Measurements from ENCODE around the gene DEFB129.
"Not testable (repeated sequence)": the region's sequence is repeated elsewhere in the genome, so short reads cannot be mapped to it uniquely, and the experiment has no call there.

DEFB129 gene

DNA sequence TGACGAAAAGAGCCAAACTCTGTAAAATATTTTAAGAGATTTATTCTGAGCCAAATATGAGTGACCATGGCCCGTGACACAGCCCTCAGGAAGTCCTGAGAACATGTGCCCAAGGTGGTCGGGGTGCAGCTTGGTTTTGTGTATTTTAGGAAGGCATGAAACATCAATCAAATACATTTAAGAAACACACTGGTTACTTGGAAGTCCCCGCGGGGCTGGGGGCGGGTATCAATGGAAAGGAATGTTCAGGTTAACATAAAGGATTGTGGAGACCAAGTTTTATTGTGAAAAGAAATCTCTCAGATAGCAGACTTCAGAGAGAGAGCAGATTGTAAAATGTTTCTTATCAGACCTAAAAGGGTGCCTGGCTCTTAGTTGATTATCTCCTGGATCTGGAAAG lies 26.4 kb downstream of the DEFB129 start:
- not testable (repeated sequence) for DNase-seq (ENCODE audit: low read depth)

GRCh38 chr20:257419-257818 lies 30.4 kb downstream of the DEFB129 start, which contains the start of gene DEFB132:
Gene DEFB132, plus strand, starts transcription at chr20:257724. Its CDS starts 55 bp downstream, at chr20:257779.
- DNase-seq (ENCODE audit: low read depth), result no peak

- DNase-seq (ENCODE audit: low read depth), result no peak
Measured at GRCh38 chr20:258269-258858, 31.3 kb downstream of the DEFB129 start.

- no peak for DNase-seq (ENCODE audit: low read depth)
Measured at GRCh38 chr20:258963-259362, 31.9 kb downstream of the DEFB129 start.

DNA sequence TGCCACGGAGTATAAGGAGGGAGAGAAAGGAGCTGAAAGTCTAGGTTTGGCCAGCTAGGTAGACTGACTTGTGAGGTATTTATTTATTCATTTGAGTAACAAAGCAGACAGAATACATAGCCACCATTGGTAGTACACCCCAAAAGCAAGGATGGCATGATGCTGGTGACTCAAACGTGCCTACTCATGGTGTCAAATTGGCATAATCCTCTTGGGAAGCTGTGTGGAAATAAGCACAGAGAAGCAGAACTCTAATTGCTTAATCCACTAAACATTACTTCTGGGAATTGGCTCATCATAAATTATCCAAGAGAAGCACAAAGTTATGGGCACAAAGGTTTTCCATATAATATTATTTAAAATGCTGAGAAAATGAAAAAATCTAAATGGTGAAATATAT lies 32.9 kb downstream of the DEFB129 start:
- no peak for DNase-seq (ENCODE audit: low read depth)

GRCh38 chr20:263701-264100 lies 36.6 kb downstream of the DEFB129 start:
- DNase-seq (ENCODE audit: low read depth), result no peak

GRCh38 chr20:266596-267562 lies 39.8 kb downstream of the DEFB129 start:
- peak; percentile 61 for DNase-seq (ENCODE audit: low read depth)

- DNase-seq (ENCODE audit: low read depth), result no peak
Measured at GRCh38 chr20:270517-270916, 43.5 kb downstream of the DEFB129 start.

GRCh38 chr20:271069-271468 lies 44.0 kb downstream of the DEFB129 start:
- no peak for DNase-seq (ENCODE audit: low read depth)

- no peak for DNase-seq (ENCODE audit: low read depth)
Measured at GRCh38 chr20:271528-271927, 44.5 kb downstream of the DEFB129 start.

DNA sequence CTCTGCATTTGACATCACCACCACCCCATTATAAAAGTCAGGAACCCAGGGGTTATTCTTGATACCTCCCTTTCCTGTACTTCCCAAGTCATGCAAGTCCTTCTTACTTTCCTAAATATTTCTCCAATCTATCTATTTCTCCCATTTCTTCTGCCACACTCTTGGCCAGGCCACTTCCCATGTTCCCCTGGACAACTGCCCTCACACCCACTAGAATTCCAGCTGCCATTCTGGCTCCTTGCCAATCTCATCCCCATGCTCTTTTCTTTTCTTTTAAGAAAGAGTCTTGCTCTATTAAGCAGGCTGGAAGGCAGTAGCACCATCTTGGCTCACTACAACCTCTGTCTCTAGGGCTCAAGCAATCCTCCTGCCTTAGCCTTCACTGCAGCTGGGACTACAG lies 45.7 kb downstream of the DEFB129 start:
- DNase-seq (ENCODE audit: low read depth), result no peak

DNA sequence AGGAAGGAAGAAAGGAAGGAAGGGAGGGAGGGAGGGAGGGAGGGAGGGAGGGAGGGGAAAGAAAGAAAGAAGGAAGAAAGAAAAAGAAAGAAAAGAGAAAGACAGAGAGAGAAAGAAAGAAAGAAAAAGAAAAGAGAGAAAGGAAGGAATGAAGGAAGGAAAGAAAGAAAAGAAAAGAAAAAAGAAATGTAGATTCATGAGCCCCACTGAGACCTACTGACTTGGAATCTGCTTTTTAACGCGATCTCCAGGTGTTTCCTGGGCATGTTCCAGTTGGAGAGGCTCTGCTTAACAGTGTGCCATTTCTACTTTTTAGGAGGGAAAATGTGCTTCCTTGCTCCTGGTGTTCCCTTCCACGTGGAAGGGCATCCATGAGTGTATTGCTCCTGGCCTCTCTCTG lies 46.8 kb downstream of the DEFB129 start:
- no peak for DNase-seq (ENCODE audit: low read depth)

GRCh38 chr20:275791-276190 lies 48.7 kb downstream of the DEFB129 start:
- no peak for DNase-seq (ENCODE audit: low read depth)

DNA sequence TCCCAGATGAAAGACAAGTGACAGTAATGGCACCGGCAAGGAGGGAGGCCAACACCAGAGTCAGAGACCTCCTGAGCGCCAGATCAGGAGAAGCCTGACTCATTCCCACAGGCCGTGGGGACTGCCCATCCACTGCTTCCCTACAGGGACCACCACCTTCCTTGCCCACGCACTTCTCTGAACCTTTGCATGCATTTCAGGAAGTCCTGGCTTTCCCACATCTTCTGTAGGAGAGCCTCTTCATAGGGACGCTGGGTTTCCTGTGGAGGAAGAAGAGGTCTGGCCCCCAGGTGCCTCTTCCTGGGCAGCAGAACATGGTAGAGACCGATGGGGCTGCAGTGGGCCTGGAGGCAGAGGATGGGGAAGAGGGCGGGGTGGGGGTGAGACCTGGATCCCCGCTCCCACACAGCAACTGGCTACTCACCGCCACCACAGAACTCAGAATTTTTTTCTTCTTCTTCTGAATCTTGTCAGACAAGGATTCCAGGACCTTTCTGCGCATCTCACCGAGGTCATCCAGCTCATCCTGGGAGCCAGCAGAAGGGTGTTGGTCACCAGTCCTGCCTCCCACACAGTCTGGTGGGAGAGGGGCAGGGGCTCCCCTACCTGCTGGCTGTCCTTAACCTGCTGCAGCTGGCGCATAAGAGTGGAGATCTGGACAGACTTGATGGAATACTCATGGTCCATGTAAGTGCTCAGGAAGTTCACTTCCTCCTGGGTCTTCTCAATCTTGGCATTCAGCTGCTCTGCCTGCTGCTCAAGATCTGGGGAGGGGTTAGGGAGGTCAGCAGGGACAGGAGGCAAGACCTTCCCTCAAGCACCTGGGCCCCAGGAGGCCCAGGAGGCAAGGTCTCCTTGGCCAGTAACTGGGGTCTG lies 49.8 kb downstream of the DEFB129 start:
- DNase-seq (ENCODE audit: low read depth), result no peak

GRCh38 chr20:277496-277781 lies 50.4 kb downstream of the DEFB129 start:
- no peak for DNase-seq (ENCODE audit: low read depth)

DNA sequence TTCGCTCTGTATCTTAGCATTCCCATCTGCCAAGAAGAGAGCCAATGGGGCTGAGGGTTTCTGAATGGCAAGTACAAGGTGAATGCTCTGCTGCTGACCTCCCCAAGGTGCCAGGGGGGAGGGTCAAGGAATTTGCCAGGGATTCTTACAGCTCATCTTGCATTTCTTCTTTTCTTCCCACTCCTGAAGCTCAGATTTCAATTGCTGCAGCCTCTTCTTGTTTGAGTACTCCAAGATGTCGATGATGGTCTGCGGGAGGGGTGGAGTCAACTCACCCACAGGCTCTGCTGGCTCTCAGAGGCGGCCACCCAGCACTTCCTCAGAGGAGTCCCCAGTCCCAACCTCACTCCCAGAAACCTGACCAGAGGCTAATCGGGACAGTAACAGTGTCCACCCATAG lies 51.1 kb downstream of the DEFB129 start:
- DNase-seq (ENCODE audit: low read depth), result no peak

DNA sequence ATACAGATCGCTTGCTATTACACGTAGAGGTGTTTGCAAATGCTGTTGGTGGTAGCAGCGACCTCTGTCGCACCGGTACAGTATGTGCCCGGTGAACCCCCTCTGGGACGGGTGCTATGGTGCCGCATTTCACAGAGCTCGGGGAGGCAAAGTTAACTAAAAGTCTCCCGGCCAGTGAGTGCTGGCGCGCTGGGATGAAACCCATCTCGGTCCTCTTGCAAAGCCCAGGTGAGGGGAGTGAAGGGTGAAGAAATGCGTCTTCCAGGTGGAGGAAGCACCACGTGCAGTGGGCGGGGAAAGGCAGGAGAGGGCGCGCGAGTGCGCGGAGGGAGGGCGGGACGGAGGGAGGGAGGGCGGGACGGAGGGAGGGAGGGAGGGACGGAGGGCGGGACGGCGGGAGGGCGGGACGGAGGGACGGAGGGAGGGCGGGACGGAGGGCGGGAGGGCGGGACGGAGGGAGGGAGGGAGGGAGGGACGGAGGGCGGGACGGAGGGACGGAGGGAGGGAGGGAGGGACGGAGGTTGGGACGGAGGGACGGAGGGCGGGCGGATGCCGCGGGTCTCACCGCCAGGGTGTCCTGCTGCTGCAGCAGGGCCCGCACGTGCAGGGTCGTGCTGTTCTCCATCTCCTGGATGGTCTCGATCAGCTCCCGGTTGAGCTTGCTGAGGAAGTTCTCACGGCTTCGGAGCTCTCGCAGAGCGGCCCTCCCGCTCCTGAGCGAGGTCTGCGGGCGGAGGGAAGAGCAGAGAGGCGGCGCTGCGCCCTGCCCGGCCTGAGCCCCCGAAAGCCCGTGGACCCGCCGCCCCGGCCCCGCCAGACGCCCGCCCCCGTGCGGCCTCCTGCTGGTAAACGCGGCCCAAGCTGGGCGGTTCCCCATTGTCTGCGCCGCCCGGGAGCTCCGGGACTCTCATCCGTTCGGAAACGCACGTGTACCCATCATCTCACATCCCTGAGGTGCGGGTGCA lies 51.8 kb downstream of the DEFB129 start:
- peak; percentile 67 for DNase-seq (ENCODE audit: low read depth)

Measured in fibroblast of gingiva (primary cell).